Neural progenitor cell (in vitro differentiated cells): Measurements from ENCODE around the gene KRT72. TPM values are rescaled to one million over a fixed set of nuclear protein-coding genes. Genes with fewer than 3 reads are reported as not detected.
A peak's percentile ranks its signal among the peaks of the same experiment; 100 is the strongest.

Source experiments
- DNase-seq: peaks from one replicate; pipeline ENCODE4 v3.0.0-alpha.2; 2016; ENCODE audit warnings: low spot score
- H2AFZ ChIP-seq: fragments of 200-600 bp; sonication (generic); replicated peaks from 2 replicates; pipeline ENCODE4 v1.6.1; 2016; ENCODE audit warnings: antibody characterized with exemption
- H3F3A ChIP-seq: fragments of 200-600 bp; sonication (generic); 2 replicates; pipeline ENCODE4 v1.6.1; 2016; ENCODE audit warnings: antibody characterized with exemption, low read depth
- H3K27ac ChIP-seq: fragments of 200-600 bp; sonication (generic); 2 replicates; pipeline ENCODE4 v1.5.1; 2016; ENCODE audit warnings: mild to moderate bottlenecking
- H3K27me3 ChIP-seq: fragments of 200-600 bp; sonication (generic); 2 replicates; pipeline ENCODE4 v1.6.1; 2016; ENCODE audit warnings: mild to moderate bottlenecking, moderate library complexity
- H3K36me3 ChIP-seq: fragments of 200-600 bp; sonication (generic); 2 replicates; pipeline ENCODE4 v1.5.1; 2016
- H3K4me1 ChIP-seq: fragments of 200-600 bp; sonication (generic); 2 replicates; pipeline ENCODE4 v1.6.1; 2016; ENCODE audit warnings: mixed run types
- H3K4me2 ChIP-seq: fragments of 200-600 bp; sonication (generic); 2 replicates; pipeline ENCODE4 v1.6.1; 2016
- H3K4me3 ChIP-seq: fragments of 200-600 bp; sonication (generic); 2 replicates; pipeline ENCODE4 v1.5.1; 2016
- H3K79me2 ChIP-seq: fragments of 200-600 bp; sonication (generic); 2 replicates; pipeline ENCODE4 v1.6.1; 2016; ENCODE audit warnings: low read depth
- H3K9ac ChIP-seq: fragments of 200-600 bp; sonication (generic); 2 replicates; pipeline ENCODE4 v1.6.1; 2016
- H3K9me3 ChIP-seq: fragments of 200-600 bp; sonication (generic); 2 replicates; pipeline ENCODE4 v1.5.1; 2016; ENCODE audit warnings: low read depth
- H4K20me1 ChIP-seq: fragments of 200-600 bp; sonication (generic); 2 replicates; pipeline ENCODE4 v1.6.1; 2016; ENCODE audit warnings: low read depth
- H3K27ac Mint-ChIP-seq: 3 replicates; pipeline ENCODE4 v1.8.0; 2021; ENCODE audit warnings: mixed read lengths
- H3K27me3 Mint-ChIP-seq: 2 replicates; pipeline ENCODE4 v1.8.0; 2022; ENCODE audit warnings: low read depth, mild to moderate bottlenecking, inconsistent platforms, moderate library complexity, mixed read lengths; ENCODE audit not compliant: insufficient read depth
- H3K36me3 Mint-ChIP-seq: 3 replicates; pipeline ENCODE4 v1.8.0; 2021; ENCODE audit warnings: mixed read lengths
- H3K4me1 Mint-ChIP-seq: 3 replicates; pipeline ENCODE4 v1.8.0; 2021; ENCODE audit warnings: mixed read lengths
- H3K4me3 Mint-ChIP-seq: 3 replicates; pipeline ENCODE4 v1.8.0; 2021; ENCODE audit warnings: mild to moderate bottlenecking, moderate library complexity, mixed read lengths
- H3K9me3 Mint-ChIP-seq: 3 replicates; pipeline ENCODE4 v1.8.0; 2020; ENCODE audit warnings: mixed read lengths
- EZH2 ChIP-seq: fragments of 200-600 bp; sonication (generic); IDR thresholded peaks from 2 replicates; pipeline ENCODE4 v1.6.1; 2017; ENCODE audit warnings: antibody characterized with exemption, mild to moderate bottlenecking, moderate library complexity
- EZH2phosphoT487 ChIP-seq: fragments of 200-600 bp; sonication (generic); IDR thresholded peaks from 2 replicates; pipeline ENCODE4 v1.6.1; 2017; ENCODE audit warnings: antibody characterized with exemption
- total RNA-seq: library from RNA; depleted of rRNA; stranded (reverse); fragments of >200 nt; gene quantifications from 2 replicates; pipeline ENCODE4 v1.2.3, GENCODE V29; 2015; ENCODE audit warnings: low replicate concordance
- TF ChIP-seq, protein P1 (sequence below): fragments of 200-600 bp; sonication (generic); IDR thresholded peaks from 2 replicates; pipeline ENCODE4 v1.5.1; 2017; ENCODE audit warnings: antibody characterized with exemption, mild to moderate bottlenecking

KRT72 gene
- total RNA-seq, 1 donor from 2014 or later = not detected

GRCh38 chr12:52632656-52633055 is 31.4 kb upstream of the KRT72 start:
- H4K20me1 ChIP-seq = no peaks in the 10 kb centered on the region
- H3K4me2 ChIP-seq = no peak overlapping the region
- TF ChIP-seq EZH2 (no peak), EZH2phosphoT487 (no peak)
- TF ChIP-seq, protein P1, sequence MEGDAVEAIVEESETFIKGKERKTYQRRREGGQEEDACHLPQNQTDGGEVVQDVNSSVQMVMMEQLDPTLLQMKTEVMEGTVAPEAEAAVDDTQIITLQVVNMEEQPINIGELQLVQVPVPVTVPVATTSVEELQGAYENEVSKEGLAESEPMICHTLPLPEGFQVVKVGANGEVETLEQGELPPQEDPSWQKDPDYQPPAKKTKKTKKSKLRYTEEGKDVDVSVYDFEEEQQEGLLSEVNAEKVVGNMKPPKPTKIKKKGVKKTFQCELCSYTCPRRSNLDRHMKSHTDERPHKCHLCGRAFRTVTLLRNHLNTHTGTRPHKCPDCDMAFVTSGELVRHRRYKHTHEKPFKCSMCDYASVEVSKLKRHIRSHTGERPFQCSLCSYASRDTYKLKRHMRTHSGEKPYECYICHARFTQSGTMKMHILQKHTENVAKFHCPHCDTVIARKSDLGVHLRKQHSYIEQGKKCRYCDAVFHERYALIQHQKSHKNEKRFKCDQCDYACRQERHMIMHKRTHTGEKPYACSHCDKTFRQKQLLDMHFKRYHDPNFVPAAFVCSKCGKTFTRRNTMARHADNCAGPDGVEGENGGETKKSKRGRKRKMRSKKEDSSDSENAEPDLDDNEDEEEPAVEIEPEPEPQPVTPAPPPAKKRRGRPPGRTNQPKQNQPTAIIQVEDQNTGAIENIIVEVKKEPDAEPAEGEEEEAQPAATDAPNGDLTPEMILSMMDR = no peak
- peaks cover 10% of the 10 kb centered on the region for H3K27me3 Mint-ChIP-seq
- H3K4me3 Mint-ChIP-seq = no peak overlapping the region
- no peaks in the 10 kb centered on the region for H3K36me3 Mint-ChIP-seq
- DNase-seq = peak; percentile 34
- no peaks in the 10 kb centered on the region for H3K4me1 ChIP-seq
- H3K4me1 Mint-ChIP-seq = peaks cover 2% of the 10 kb centered on the region
- H3K27me3 ChIP-seq = no peaks in the 10 kb centered on the region
- H3K27ac Mint-ChIP-seq = no peak overlapping the region
- H3K79me2 ChIP-seq = no peaks in the 10 kb centered on the region
- no peaks in the 10 kb centered on the region for H3K9me3 ChIP-seq
- no peak overlapping the region for H3K27ac ChIP-seq
- no peak overlapping the region for H3K4me3 ChIP-seq
- H3F3A ChIP-seq = no peaks in the 10 kb centered on the region
- no peak overlapping the region for H3K9ac ChIP-seq
- H3K36me3 ChIP-seq = no peaks in the 10 kb centered on the region
- H2AFZ ChIP-seq = no peak overlapping the region
- H3K9me3 Mint-ChIP-seq = no peaks in the 10 kb centered on the region

- no peaks in the 10 kb centered on the region for H4K20me1 ChIP-seq
- H3K27me3 ChIP-seq = no peaks in the 10 kb centered on the region
- Mint-ChIP-seq H3K9me3 (no peaks in the 10 kb centered on the region), H3K27me3 (peaks cover 10% of the 10 kb centered on the region), H3K27ac (no peak overlapping the region), H3K4me3 (no peak overlapping the region), H3K4me1 (peaks cover 5% of the 10 kb centered on the region), H3K36me3 (no peaks in the 10 kb centered on the region)
- no peak overlapping the region for H3K9ac ChIP-seq
- H3F3A ChIP-seq = no peaks in the 10 kb centered on the region
- no peaks in the 10 kb centered on the region for H3K79me2 ChIP-seq
- H3K9me3 ChIP-seq = no peaks in the 10 kb centered on the region
- H3K27ac ChIP-seq = no peak overlapping the region
- no peak for DNase-seq
- no peak overlapping the region for H3K4me3 ChIP-seq
- no peaks in the 10 kb centered on the region for H3K36me3 ChIP-seq
- H2AFZ ChIP-seq = no peak overlapping the region
- H3K4me2 ChIP-seq = no peak overlapping the region
- no peaks in the 10 kb centered on the region for H3K4me1 ChIP-seq
- TF ChIP-seq EZH2 (no peak), EZH2phosphoT487 (no peak)
- TF ChIP-seq, protein P1 = no peak
Observed at GRCh38 chr12:52631676-52632459, 30.6 kb upstream of the KRT72 start.

DNA sequence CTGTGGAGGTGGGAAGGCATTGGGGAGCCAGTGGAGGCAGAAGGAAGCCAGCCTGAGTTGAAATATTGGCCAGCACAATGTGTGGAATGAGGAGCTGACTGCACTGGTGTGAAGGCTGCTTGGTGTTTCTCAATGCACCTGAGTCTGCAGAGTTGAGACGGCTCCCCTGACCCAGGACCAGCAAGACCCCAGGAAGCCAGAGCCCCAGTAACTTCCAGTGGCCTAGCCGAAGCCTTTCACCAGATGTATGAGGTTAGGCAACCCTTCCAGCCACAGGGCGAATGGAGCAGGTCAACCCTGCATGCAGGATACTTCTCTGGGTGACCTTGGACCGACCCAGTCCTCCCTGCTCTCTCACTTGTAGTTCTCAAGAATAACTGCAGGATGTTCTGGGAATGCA is 30.0 kb upstream of the KRT72 start:
- H3K4me3 Mint-ChIP-seq = no peak overlapping the region
- Histone ChIP-seq H3K79me2 (no peaks in the 10 kb centered on the region), H3K9ac (no peak overlapping the region), H3F3A (no peaks in the 10 kb centered on the region), H3K4me2 (no peak overlapping the region), H3K36me3 (no peaks in the 10 kb centered on the region), H4K20me1 (no peaks in the 10 kb centered on the region), H2AFZ (no peak overlapping the region), H3K4me3 (no peak overlapping the region), H3K4me1 (no peaks in the 10 kb centered on the region), H3K9me3 (no peaks in the 10 kb centered on the region), H3K27ac (no peak overlapping the region), H3K27me3 (no peaks in the 10 kb centered on the region)
- no peaks in the 10 kb centered on the region for H3K36me3 Mint-ChIP-seq
- DNase-seq = no peak
- no peak overlapping the region for H3K27ac Mint-ChIP-seq
- TF ChIP-seq, protein P1 = no peak
- TF ChIP-seq EZH2 (no peak), EZH2phosphoT487 (no peak)
- H3K9me3 Mint-ChIP-seq = no peaks in the 10 kb centered on the region
- peaks cover 3% of the 10 kb centered on the region for H3K4me1 Mint-ChIP-seq
- H3K27me3 Mint-ChIP-seq = peaks cover 10% of the 10 kb centered on the region
